SK-N-SH (cell line): ENCODE results near the gene CRTC1. TPM values are rescaled to one million over a fixed set of nuclear protein-coding genes. Genes with fewer than 3 reads are reported as not detected.

Source experiments
- CTCF ChIA-PET: fragments of 300-600, 350-600 bp; formaldehyde crosslinking; extraction: SDS; loops from one replicate; lab custom pipeline; 2021; lab: Yijun Ruan, JAX
- POLR2A ChIA-PET: fragments of 350-600 bp; sonication (Branson Sonifier 250); formaldehyde crosslinking; extraction: SDS; loops from one replicate; lab custom pipeline; 2020; ENCODE audit warnings: antibody characterized with exemption, inconsistent platforms; lab: Yijun Ruan, JAX
- DNase-seq: peaks from one replicate; pipeline ENCODE4 v3.0.0; 2012
- H2AFZ ChIP-seq: fragments of 200-600 bp; sonication (generic); 2 replicates; pipeline ENCODE4 v1.8.1; 2016; ENCODE audit warnings: antibody characterized with exemption, mild to moderate bottlenecking, low read depth
- H3F3A ChIP-seq: fragments of 200-600 bp; sonication (generic); replicated peaks from 2 replicates; pipeline ENCODE3; 2016; ENCODE audit warnings: antibody characterized with exemption, mild to moderate bottlenecking; ENCODE audit not compliant: insufficient read depth
- H3K27ac ChIP-seq, 2 experiments: fragments of 200-500 bp in 1 of 2; fragments of 200-600 bp in 1 of 2; sonication (Bioruptor generic) in 1 of 2; sonication (generic), shearing (Covaris generic) in 1 of 2; 2 replicates each; pipeline versions ENCODE4 v1.5.1 to v1.6.1; 2014 to 2016; ENCODE audit warnings: low read depth in 2 of 2, inconsistent platforms in 1 of 2, low read length in 1 of 2, mild to moderate bottlenecking in 1 of 2, mixed read lengths in 1 of 2
- H3K27me3 ChIP-seq: fragments of 200-600 bp; sonication (generic), shearing (Covaris generic); 2 replicates; pipeline ENCODE4 v1.6.1; 2016; ENCODE audit warnings: mixed run types; ENCODE audit not compliant: insufficient read depth
- H3K36me3 ChIP-seq, 2 experiments: fragments of 200-500 bp in 1 of 2; fragments of 200-600 bp in 1 of 2; sonication (Bioruptor generic) in 1 of 2; sonication (generic) in 1 of 2; replicated peaks in 1 of 2; 2 replicates each; pipeline versions ENCODE3 to v1.5.1; 2014 to 2016; ENCODE audit warnings: low read length in 1 of 2, mild to moderate bottlenecking in 1 of 2; ENCODE audit not compliant: insufficient read depth in 2 of 2, control insufficient read depth in 1 of 2
- H3K4me1 ChIP-seq, 2 experiments: fragments of 200-500 bp in 1 of 2; fragments of 200-600 bp in 1 of 2; sonication (Bioruptor generic) in 1 of 2; sonication (generic), shearing (Covaris generic) in 1 of 2; 2 replicates each; pipeline versions ENCODE4 v1.5.1 to v1.6.1; 2014 to 2016; ENCODE audit warnings: low read depth in 1 of 2, low read length in 1 of 2, mixed run types in 1 of 2; ENCODE audit not compliant: insufficient read depth in 2 of 2, control insufficient read depth in 1 of 2
- H3K4me2 ChIP-seq: fragments of 200-600 bp; sonication (generic), shearing (Covaris generic); 2 replicates; pipeline ENCODE4 v1.6.1; 2017; ENCODE audit warnings: mixed run types
- H3K4me3 ChIP-seq, 2 experiments: fragments of 200-500 bp in 1 of 2; fragments of 200-600 bp in 1 of 2; sonication (Bioruptor generic) in 1 of 2; sonication (generic), shearing (Covaris generic) in 1 of 2; 2 replicates each; pipeline versions ENCODE4 v1.5.1 to v1.8.1; 2014 to 2016; ENCODE audit warnings: low read depth in 2 of 2, inconsistent platforms in 1 of 2, low read length in 1 of 2, mild to moderate bottlenecking in 1 of 2, mixed read lengths in 1 of 2, moderate library complexity in 1 of 2
- H3K79me2 ChIP-seq: fragments of 200-600 bp; sonication (generic); 2 replicates; pipeline ENCODE4 v1.8.1; 2017; ENCODE audit warnings: mild to moderate bottlenecking; ENCODE audit not compliant: insufficient read depth
- H3K9ac ChIP-seq: fragments of 200-600 bp; sonication (generic); 2 replicates; pipeline ENCODE4 v1.6.1; 2017; ENCODE audit warnings: mixed run types
- H3K9me2 ChIP-seq: fragments of 200-600 bp; sonication (generic); 2 replicates; pipeline ENCODE4 v1.6.1; 2017; ENCODE audit warnings: mixed run types
- H3K9me3 ChIP-seq: fragments of 200-600 bp; sonication (generic); 2 replicates; pipeline ENCODE4 v1.6.1; 2017; ENCODE audit warnings: mixed run types, mild to moderate bottlenecking, moderate library complexity
- H4K20me1 ChIP-seq: fragments of 200-600 bp; sonication (generic); 2 replicates; pipeline ENCODE4 v1.6.1; 2017; ENCODE audit warnings: mild to moderate bottlenecking, mixed run types; ENCODE audit not compliant: insufficient read depth
- ELF1 ChIP-seq: IDR thresholded peaks from 2 replicates; pipeline ENCODE4 v1.4.0; 2012
- EP300 ChIP-seq, 2 experiments: IDR thresholded peaks; 2 replicates each; pipeline versions ENCODE4 v1.4.0 to v1.6.1; 2012; ENCODE audit warnings: borderline replicate concordance in 1 of 2, low read depth in 1 of 2, low read length in 1 of 2
- FOSL2 ChIP-seq: IDR thresholded peaks from 2 replicates; pipeline ENCODE4 v1.4.0; 2012; ENCODE audit warnings: low read depth, mild to moderate bottlenecking, moderate library complexity, borderline replicate concordance
- FOXJ3 ChIP-seq: sonication (generic); formaldehyde crosslinking; IDR thresholded peaks from 2 replicates; pipeline ENCODE4 v1.5.1; 2020; ENCODE audit warnings: mild to moderate bottlenecking, missing genetic modification reagents
- FOXM1 ChIP-seq: IDR thresholded peaks from 2 replicates; pipeline ENCODE4 v1.4.0; 2012; ENCODE audit warnings: low read depth, mild to moderate bottlenecking
- GABPA ChIP-seq: IDR thresholded peaks from 2 replicates; pipeline ENCODE4 v1.4.0; 2012; ENCODE audit warnings: low read depth, mild to moderate bottlenecking
- GATA2 ChIP-seq: sonication (generic); formaldehyde crosslinking; IDR thresholded peaks from 2 replicates; pipeline ENCODE4 v1.5.0; 2020; ENCODE audit warnings: mild to moderate bottlenecking, missing genetic modification reagents
- IRF3 ChIP-seq: fragments of 150-350 bp; IDR thresholded peaks from 2 replicates; pipeline ENCODE4 v1.6.1; 2016; ENCODE audit warnings: mild to moderate bottlenecking, low read depth, low read length
- MEF2A ChIP-seq: IDR thresholded peaks from 2 replicates; pipeline ENCODE4 v1.4.0; 2012; ENCODE audit warnings: low read depth, borderline replicate concordance
- NRF1 ChIP-seq: IDR thresholded peaks from 2 replicates; pipeline ENCODE4 v1.6.1; 2012; ENCODE audit warnings: low read depth, mild to moderate bottlenecking, low read length
- POLR2AphosphoS5 ChIP-seq: IDR thresholded peaks from 2 replicates; pipeline ENCODE4 v1.6.1; 2012; ENCODE audit warnings: low read depth, low read length
- REST ChIP-seq: IDR thresholded peaks from 2 replicates; pipeline ENCODE4 v1.6.1; 2012; ENCODE audit warnings: mild to moderate bottlenecking, low read depth, low read length, moderate library complexity
- RFX5 ChIP-seq: IDR thresholded peaks from 2 replicates; pipeline ENCODE4 v1.6.1; 2012; ENCODE audit warnings: mild to moderate bottlenecking, improper control_type of control experiment, low read length
- TAF1 ChIP-seq: IDR thresholded peaks from 2 replicates; pipeline ENCODE4 v1.6.1; 2012; ENCODE audit warnings: low read depth, mild to moderate bottlenecking, low read length, moderate library complexity, borderline replicate concordance
- TCF12 ChIP-seq: IDR thresholded peaks from 2 replicates; pipeline ENCODE4 v1.4.0; 2012
- TEAD4 ChIP-seq: IDR thresholded peaks from 2 replicates; pipeline ENCODE4 v1.4.0; 2012; ENCODE audit warnings: mild to moderate bottlenecking, borderline replicate concordance; ENCODE audit not compliant: insufficient read depth
- USF1 ChIP-seq: IDR thresholded peaks from 2 replicates; pipeline ENCODE4 v1.4.0; 2012; ENCODE audit warnings: low read depth, borderline replicate concordance
- YY1 ChIP-seq: IDR thresholded peaks from 2 replicates; pipeline ENCODE4 v1.4.0; 2012; ENCODE audit warnings: low read depth, mild to moderate bottlenecking
- ZBTB33 ChIP-seq: IDR thresholded peaks from 2 replicates; pipeline ENCODE4 v1.4.0; 2012; ENCODE audit warnings: low read depth, borderline replicate concordance
- WGBS: methylation state at CpG from one replicate; pipeline ENCODE4 v1.1.6; 2017; ENCODE audit warnings: low lambda C conversion rate; 5-methylcytosine and 5-hydroxymethylcytosine counted together
- polyA plus RNA-seq, 3 experiments: library from polyadenylated mRNA; depleted of rRNA; stranded (reverse); fragments of >200 nt; gene quantifications; 2 replicates each; pipeline ENCODE4 v1.2.3, GENCODE V29; 2012

The CRTC1 gene
- polyA plus RNA-seq, 1 of the 3 experiments (the other 2 are of a cell fraction): 5.0 TPM

GRCh38 chr19:18666784-18667183 is 16.7 kb upstream of the CRTC1 start (continued):
- TF ChIP-seq YY1: no peak
- TF ChIP-seq, all 33 proteins: peak for 0

- WGBS: 95% methylated on average over 20 of the region's 55 CpGs
- no peak for DNase-seq
- Histone ChIP-seq H3K79me2 (no peaks in the 10 kb centered on the region), H4K20me1 (no peaks in the 10 kb centered on the region), H3K27me3 (no peaks in the 10 kb centered on the region), H3K27ac (no peak overlapping the region), H3K4me3 (no peak overlapping the region), H3F3A (no peaks in the 10 kb centered on the region), H3K9me3 (no peaks in the 10 kb centered on the region), H3K36me3 (peaks cover 0 to 19% of the 10 kb centered on the region in 2 experiments), H2AFZ (no peak overlapping the region), H3K9ac (no peak overlapping the region), H3K4me1 (peaks cover 5 to 26% of the 10 kb centered on the region in 2 experiments; a peak in 3 of 4 replicates), H3K4me2 (no peak overlapping the region), H3K9me2 (no peaks in the 10 kb centered on the region)
- CTCF ChIA-PET: no interaction called here
- TF ChIP-seq NRF1: no peak
- TF ChIP-seq GABPA: no peak
- no peak for TF ChIP-seq FOXM1
- no peak for TF ChIP-seq ZBTB33
- no peak for TF ChIP-seq ELF1
- no peak for TF ChIP-seq RFX5
- POLR2A ChIA-PET: no interaction called here
These were observed 15.8 kb upstream of the CRTC1 start for GRCh38 chr19:18667531-18668251.

GRCh38 chr19:18668252-18668631 is 15.2 kb upstream of the CRTC1 start:
- no peaks in the 10 kb centered on the region for H3K79me2 ChIP-seq
- no peaks in the 10 kb centered on the region for H3F3A ChIP-seq
- no peaks in the 10 kb centered on the region for H4K20me1 ChIP-seq
- no peaks in the 10 kb centered on the region for H3K9me2 ChIP-seq
- ChIA-PET POLR2A (no interaction called here), CTCF (no interaction called here)
- H3K9me3 ChIP-seq: no peaks in the 10 kb centered on the region
- no peaks in the 10 kb centered on the region for H3K27me3 ChIP-seq
- no peak overlapping the region for H3K27ac ChIP-seq
- no peak overlapping the region for H2AFZ ChIP-seq
- 98% methylated on average over 12 of the region's 38 CpGs for WGBS
- no peak for DNase-seq
- peaks cover 3 to 26% of the 10 kb centered on the region in 2 experiments; a peak in 3 of 4 replicates for H3K4me1 ChIP-seq
- no peak overlapping the region for H3K4me2 ChIP-seq
- peaks cover 0 to 19% of the 10 kb centered on the region in 2 experiments for H3K36me3 ChIP-seq
- no peak overlapping the region for H3K9ac ChIP-seq
- no peak overlapping the region for H3K4me3 ChIP-seq
- TF ChIP-seq FOSL2 (no peak), TCF12 (no peak), REST (no peak), USF1 (no peak), MEF2A (no peak), POLR2AphosphoS5 (no peak), IRF3 (no peak), GATA2 (CRISPR knock-in tag) (no peak), FOXJ3 (no peak), EP300 (IDR thresholded peaks at IDR 0.05; ENCODE audit: borderline replicate concordance in 1 of 2, low read depth in 1 of 2, low read length in 1 of 2) (no peak), TEAD4 (no peak), TAF1 (no peak)
